ENCODE results near the gene ZNF804B.

GRCh38 chr7:88910516-88910915 is 151.0 kb downstream of the ZNF804B start:
- TF ChIP-seq ZNF785 (tag by site-specific recombination; IDR thresholded peaks at IDR 0.05) (no peak), CTCF (tag by site-specific recombination; IDR thresholded peaks at IDR 0.05) (no peak), ZNF274 (IDR thresholded peaks at IDR 0.05; ENCODE audit: low read length) (no peak), ZNF274 (tag by site-specific recombination; IDR thresholded peaks at IDR 0.05; ENCODE audit: borderline replicate concordance) (no peak), SETDB1 (IDR thresholded peaks at IDR 0.05; ENCODE audit: insufficient read length, low read length) (no peak), REST (tag by site-specific recombination; IDR thresholded peaks at IDR 0.05) (no peak), ZBTB10 (tag by site-specific recombination; IDR thresholded peaks at IDR 0.05) (no peak)

Measured in HEK293 (cell line).